Astrocyte (in vitro differentiated cells and primary cell): Measurements from ENCODE around the gene CREB5.

Source experiments
- EZH2 ChIP-seq: IDR thresholded peaks from 2 replicates; pipeline ENCODE4 v1.6.1; 2012; ENCODE audit warnings: mild to moderate bottlenecking, low read length, inconsistent platforms; ENCODE audit not compliant: insufficient read depth
- TF ChIP-seq, protein P1 (sequence below): IDR thresholded peaks from 2 replicates; pipeline ENCODE4 v1.5.1; 2011; ENCODE audit warnings: low read depth, mild to moderate bottlenecking, inconsistent platforms, low read length, moderate library complexity; ENCODE audit not compliant: insufficient read depth

GRCh38 chr7:28408105-28408959 lies 4.0 kb upstream of the CREB5 start:
- TF ChIP-seq, protein P1, sequence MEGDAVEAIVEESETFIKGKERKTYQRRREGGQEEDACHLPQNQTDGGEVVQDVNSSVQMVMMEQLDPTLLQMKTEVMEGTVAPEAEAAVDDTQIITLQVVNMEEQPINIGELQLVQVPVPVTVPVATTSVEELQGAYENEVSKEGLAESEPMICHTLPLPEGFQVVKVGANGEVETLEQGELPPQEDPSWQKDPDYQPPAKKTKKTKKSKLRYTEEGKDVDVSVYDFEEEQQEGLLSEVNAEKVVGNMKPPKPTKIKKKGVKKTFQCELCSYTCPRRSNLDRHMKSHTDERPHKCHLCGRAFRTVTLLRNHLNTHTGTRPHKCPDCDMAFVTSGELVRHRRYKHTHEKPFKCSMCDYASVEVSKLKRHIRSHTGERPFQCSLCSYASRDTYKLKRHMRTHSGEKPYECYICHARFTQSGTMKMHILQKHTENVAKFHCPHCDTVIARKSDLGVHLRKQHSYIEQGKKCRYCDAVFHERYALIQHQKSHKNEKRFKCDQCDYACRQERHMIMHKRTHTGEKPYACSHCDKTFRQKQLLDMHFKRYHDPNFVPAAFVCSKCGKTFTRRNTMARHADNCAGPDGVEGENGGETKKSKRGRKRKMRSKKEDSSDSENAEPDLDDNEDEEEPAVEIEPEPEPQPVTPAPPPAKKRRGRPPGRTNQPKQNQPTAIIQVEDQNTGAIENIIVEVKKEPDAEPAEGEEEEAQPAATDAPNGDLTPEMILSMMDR, result no peak
- no peak for TF ChIP-seq EZH2
